ENCODE results near the gene PTPRK.

PTPRK gene

GRCh38 chr6:128208078-128208477 lies 312.3 kb downstream of the PTPRK start:
- H3K27me3 ChIP-seq = no peaks in the 10 kb centered on the region
- H3K4me1 ChIP-seq = no peaks in the 10 kb centered on the region
- no peaks in the 10 kb centered on the region for H3K9me3 ChIP-seq
- no peak overlapping the region for H3K4me3 ChIP-seq (ENCODE audit: low read depth, low read length)
- no peaks in the 10 kb centered on the region for H3K36me3 ChIP-seq
- no peak for DNase-seq
- TF ChIP-seq CTCF (IDR thresholded peaks at IDR 0.05; ENCODE audit: low read depth, low read length) = no peak

GRCh38 chr6:128206610-128207426 lies 313.6 kb downstream of the PTPRK start:
- no peaks in the 10 kb centered on the region for H3K27me3 ChIP-seq
- TF ChIP-seq CTCF (IDR thresholded peaks at IDR 0.05; ENCODE audit: low read depth, low read length) = no peak
- DNase-seq = no peak

GRCh38 chr6:128204616-128205015 lies 315.8 kb downstream of the PTPRK start:
- no peaks in the 10 kb centered on the region for H3K27me3 ChIP-seq
- H3K4me3 ChIP-seq (ENCODE audit: low read depth, low read length) = no peak overlapping the region
- no peaks in the 10 kb centered on the region for H3K9me3 ChIP-seq
- H3K4me1 ChIP-seq = no peaks in the 10 kb centered on the region
- no peak for DNase-seq
- no peaks in the 10 kb centered on the region for H3K36me3 ChIP-seq
- no peak for TF ChIP-seq CTCF (IDR thresholded peaks at IDR 0.05; ENCODE audit: low read depth, low read length)

More at GRCh38 chr6:128206610-128207426, 313.6 kb downstream of the PTPRK start:
- no peaks in the 10 kb centered on the region for H3K9me3 ChIP-seq
- no peaks in the 10 kb centered on the region for H3K4me1 ChIP-seq
- no peak overlapping the region for H3K4me3 ChIP-seq (ENCODE audit: low read depth, low read length)
- no peaks in the 10 kb centered on the region for H3K36me3 ChIP-seq

GRCh38 chr6:128202169-128202765 lies 318.1 kb downstream of the PTPRK start:
- Histone ChIP-seq H3K9me3 (no peaks in the 10 kb centered on the region), H3K27me3 (no peaks in the 10 kb centered on the region), H3K36me3 (no peaks in the 10 kb centered on the region), H3K4me3 (ENCODE audit: low read depth, low read length) (no peak overlapping the region), H3K4me1 (no peaks in the 10 kb centered on the region)
- no peak for DNase-seq
- TF ChIP-seq CTCF (IDR thresholded peaks at IDR 0.05; ENCODE audit: low read depth, low read length) = no peak

GRCh38 chr6:128200789-128201188 lies 319.6 kb downstream of the PTPRK start:
- Histone ChIP-seq H3K4me3 (ENCODE audit: low read depth, low read length) (no peak overlapping the region), H3K4me1 (no peaks in the 10 kb centered on the region), H3K27me3 (no peaks in the 10 kb centered on the region), H3K36me3 (no peaks in the 10 kb centered on the region), H3K9me3 (no peaks in the 10 kb centered on the region)
- TF ChIP-seq CTCF (IDR thresholded peaks at IDR 0.05; ENCODE audit: low read depth, low read length) = no peak
- DNase-seq = no peak

GRCh38 chr6:128199461-128199860 lies 320.9 kb downstream of the PTPRK start:
- no peaks in the 10 kb centered on the region for H3K9me3 ChIP-seq
- H3K27me3 ChIP-seq = no peaks in the 10 kb centered on the region
- no peaks in the 10 kb centered on the region for H3K4me1 ChIP-seq
- no peak for TF ChIP-seq CTCF (IDR thresholded peaks at IDR 0.05; ENCODE audit: low read depth, low read length)
- no peaks in the 10 kb centered on the region for H3K36me3 ChIP-seq
- no peak overlapping the region for H3K4me3 ChIP-seq (ENCODE audit: low read depth, low read length)
- DNase-seq = no peak

Measured in BE2C (cell line).